ENCODE measurements around the gene PTGDR2. TPM values are rescaled to one million over a fixed set of nuclear protein-coding genes. Genes with fewer than 3 reads are reported as not detected.

Gene PTGDR2
- total and polyA plus RNA-seq, 2 donors (not counting 1 experiment from before 2014, with no cell fraction given) = 0.33 to 2.4 TPM

DNA sequence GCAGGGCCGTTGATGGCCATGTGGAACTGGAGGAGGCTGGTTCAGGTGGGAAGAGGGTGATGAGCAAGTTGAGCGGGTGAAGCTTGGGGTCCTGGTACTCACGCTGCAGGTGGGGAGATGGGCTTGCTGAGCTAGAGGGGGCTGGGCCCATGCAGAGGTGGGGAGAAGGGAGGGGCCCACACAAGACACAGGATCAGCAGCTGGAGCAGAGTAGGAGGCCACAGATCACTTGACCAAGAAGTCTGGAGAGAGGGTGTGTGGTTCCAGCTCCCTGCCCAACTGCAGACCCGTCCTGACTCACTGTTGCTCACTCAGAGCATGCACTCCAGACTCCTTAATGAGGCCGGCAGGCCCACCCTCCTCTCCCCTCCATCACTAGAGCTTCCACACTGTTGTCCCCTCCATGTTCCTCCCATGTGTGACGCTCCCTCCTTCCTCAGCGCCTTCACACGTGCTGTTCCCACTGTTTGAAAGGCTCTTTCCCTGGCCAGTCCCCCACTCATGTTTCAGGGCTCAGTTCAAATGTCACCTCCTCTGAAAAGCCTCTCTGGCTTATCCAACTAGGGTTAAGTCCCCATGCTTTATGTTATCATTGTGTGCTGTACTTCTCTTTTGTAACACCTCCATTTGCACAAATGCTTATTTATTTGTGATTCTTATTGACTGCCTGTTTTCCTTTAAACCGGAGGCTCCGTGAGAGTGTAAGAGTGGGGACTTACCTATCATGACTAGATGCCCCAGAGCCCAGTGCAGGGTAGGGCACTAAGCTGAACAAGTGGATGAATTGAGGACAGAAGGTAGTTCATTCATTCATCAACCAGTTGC is 11.5 kb downstream of the PTGDR2 start:
- Histone ChIP-seq H3K27me3 (ENCODE audit: control insufficient read depth, insufficient read depth, low read length) (no peaks in the 10 kb centered on the region), H3K79me2 (ENCODE audit: control insufficient read depth, insufficient read depth, low read length) (peaks cover 40% of the 10 kb centered on the region), H3K4me2 (ENCODE audit: extremely low read depth, insufficient read depth, low read length) (peak overlapping the region; percentile 87), H3K9ac (ENCODE audit: insufficient read depth, low read length) (peak overlapping the region; percentile 5), H3K4me3 (replicated peaks in 1 of 4; ENCODE audit: control extremely low read depth in 1 of 4, insufficient read depth in 1 of 4, low read depth in 3 of 4, low read length in 4 of 4) (peak overlapping the region; percentile 72 to 96 (median 82)), H3K36me3 (ENCODE audit: control insufficient read depth, insufficient read depth, low read length) (peaks cover 6% of the 10 kb centered on the region), H3K4me1 (ENCODE audit: control insufficient read depth, extremely low read depth, insufficient read depth, low read length) (peaks cover 18% of the 10 kb centered on the region), H2AFZ (ENCODE audit: low read length) (no peak overlapping the region), H4K20me1 (ENCODE audit: control insufficient read depth, extremely low read depth, insufficient read depth, low read length) (no peaks in the 10 kb centered on the region), H3K9me3 (ENCODE audit: control insufficient read depth, insufficient read depth, low read depth, low read length) (no peaks in the 10 kb centered on the region), H3K27ac (ENCODE audit: insufficient read depth, low read length) (no peak overlapping the region)
- peak; percentile 40 to 42 for DNase-seq (ENCODE audit: low read depth in 2 of 2)
- TF ChIP-seq, protein P1, sequence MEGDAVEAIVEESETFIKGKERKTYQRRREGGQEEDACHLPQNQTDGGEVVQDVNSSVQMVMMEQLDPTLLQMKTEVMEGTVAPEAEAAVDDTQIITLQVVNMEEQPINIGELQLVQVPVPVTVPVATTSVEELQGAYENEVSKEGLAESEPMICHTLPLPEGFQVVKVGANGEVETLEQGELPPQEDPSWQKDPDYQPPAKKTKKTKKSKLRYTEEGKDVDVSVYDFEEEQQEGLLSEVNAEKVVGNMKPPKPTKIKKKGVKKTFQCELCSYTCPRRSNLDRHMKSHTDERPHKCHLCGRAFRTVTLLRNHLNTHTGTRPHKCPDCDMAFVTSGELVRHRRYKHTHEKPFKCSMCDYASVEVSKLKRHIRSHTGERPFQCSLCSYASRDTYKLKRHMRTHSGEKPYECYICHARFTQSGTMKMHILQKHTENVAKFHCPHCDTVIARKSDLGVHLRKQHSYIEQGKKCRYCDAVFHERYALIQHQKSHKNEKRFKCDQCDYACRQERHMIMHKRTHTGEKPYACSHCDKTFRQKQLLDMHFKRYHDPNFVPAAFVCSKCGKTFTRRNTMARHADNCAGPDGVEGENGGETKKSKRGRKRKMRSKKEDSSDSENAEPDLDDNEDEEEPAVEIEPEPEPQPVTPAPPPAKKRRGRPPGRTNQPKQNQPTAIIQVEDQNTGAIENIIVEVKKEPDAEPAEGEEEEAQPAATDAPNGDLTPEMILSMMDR (conservative IDR thresholded peaks at IDR 0.05 in 1 of 2, IDR thresholded peaks at IDR 0.05 in 1 of 2; ENCODE audit: low read depth in 1 of 2, low read length in 2 of 2) = no peak
- no peak for TF ChIP-seq EZH2 (IDR thresholded peaks at IDR 0.05; ENCODE audit: low read length, missing control alignments)

DNA sequence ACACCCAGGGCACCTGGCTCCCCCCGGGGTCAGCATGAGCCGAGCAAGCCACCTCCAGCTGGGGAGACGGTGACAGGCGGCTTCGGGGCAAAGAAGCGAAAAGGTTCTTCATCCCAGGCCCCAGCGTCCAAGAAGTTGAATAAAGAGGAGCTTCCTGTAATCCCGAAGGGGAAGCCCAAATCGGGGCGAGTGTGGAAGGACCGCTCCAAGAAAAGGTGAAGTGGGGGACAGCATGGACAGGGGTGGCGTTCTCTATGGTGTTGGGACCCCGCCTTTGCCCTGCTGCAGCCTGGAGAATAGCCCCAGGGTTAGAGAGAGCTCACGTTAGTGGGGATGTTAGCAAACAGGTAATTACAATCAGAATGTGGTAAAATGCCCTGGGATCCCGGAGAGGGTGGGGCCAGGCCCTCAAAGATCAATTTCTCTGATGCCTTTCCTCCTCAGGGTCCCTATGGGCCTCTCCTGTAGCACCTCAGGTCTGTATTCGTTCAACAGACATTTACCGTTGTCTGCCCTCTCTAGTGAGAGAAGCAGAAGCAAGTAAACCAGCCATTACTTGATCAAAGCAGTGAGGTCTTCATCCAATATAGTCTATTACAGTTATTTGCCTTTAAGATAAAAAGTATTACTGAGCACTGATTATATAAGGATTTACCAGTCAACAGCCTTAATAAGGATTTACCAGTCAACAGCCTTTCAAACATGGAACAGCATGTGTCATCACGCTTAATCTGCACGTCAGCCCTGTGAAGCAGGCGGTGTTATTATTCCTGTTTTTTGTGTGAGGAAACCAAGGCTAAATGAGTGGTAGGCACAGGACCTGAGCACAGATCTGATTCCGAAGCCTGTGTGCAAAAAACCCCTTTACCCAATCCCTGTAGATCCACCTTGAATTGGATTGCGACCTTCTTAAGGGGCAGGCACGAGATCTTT is 12.8 kb downstream of the PTGDR2 start:
- no peak overlapping the region for H2AFZ ChIP-seq (ENCODE audit: low read length)
- H3K9ac ChIP-seq (ENCODE audit: insufficient read depth, low read length) = peak overlapping the region; percentile 83
- H3K4me3 ChIP-seq (replicated peaks in 1 of 4; ENCODE audit: control extremely low read depth in 1 of 4, insufficient read depth in 1 of 4, low read depth in 3 of 4, low read length in 4 of 4) = peak overlapping the region; percentile 72 to 96 (median 82)
- H3K4me1 ChIP-seq (ENCODE audit: control insufficient read depth, extremely low read depth, insufficient read depth, low read length) = peaks cover 18% of the 10 kb centered on the region
- peak overlapping the region; percentile 83 for H3K27ac ChIP-seq (ENCODE audit: insufficient read depth, low read length)
- H4K20me1 ChIP-seq (ENCODE audit: control insufficient read depth, extremely low read depth, insufficient read depth, low read length) = no peaks in the 10 kb centered on the region
- TF ChIP-seq, protein P1 (conservative IDR thresholded peaks at IDR 0.05 in 1 of 2, IDR thresholded peaks at IDR 0.05 in 1 of 2; ENCODE audit: low read depth in 1 of 2, low read length in 2 of 2) = no peak
- TF ChIP-seq EZH2 (IDR thresholded peaks at IDR 0.05; ENCODE audit: low read length, missing control alignments) = no peak
- no peaks in the 10 kb centered on the region for H3K9me3 ChIP-seq (ENCODE audit: control insufficient read depth, insufficient read depth, low read depth, low read length)
- no peaks in the 10 kb centered on the region for H3K27me3 ChIP-seq (ENCODE audit: control insufficient read depth, insufficient read depth, low read length)
- H3K36me3 ChIP-seq (ENCODE audit: control insufficient read depth, insufficient read depth, low read length) = no peaks in the 10 kb centered on the region
- H3K79me2 ChIP-seq (ENCODE audit: control insufficient read depth, insufficient read depth, low read length) = peaks cover 40% of the 10 kb centered on the region
- DNase-seq (ENCODE audit: low read depth in 2 of 2) = no peak
- peak overlapping the region; percentile 87 for H3K4me2 ChIP-seq (ENCODE audit: extremely low read depth, insufficient read depth, low read length)

Measured in fibroblast of lung (primary cell).